ENCODE measurements around the gene DAPK1.

DAPK1 gene

DNA sequence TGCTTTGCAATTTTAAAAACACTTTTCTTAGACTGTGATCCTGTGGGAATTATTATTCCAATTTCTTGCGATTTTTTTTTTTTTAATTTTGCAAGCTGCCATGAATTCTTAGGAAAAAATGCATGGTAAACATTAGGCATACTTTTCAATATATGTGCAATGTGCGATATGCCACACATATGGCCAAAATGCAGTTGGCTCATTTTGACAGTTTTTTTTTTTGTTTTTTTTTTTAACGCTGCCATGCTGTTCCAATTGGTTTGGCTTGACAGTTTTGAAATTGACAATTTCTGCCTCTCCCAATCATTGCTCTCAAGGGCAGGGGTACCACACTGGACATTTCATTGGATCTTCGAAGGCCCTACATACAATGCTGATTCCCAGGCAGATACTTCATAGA is 36.4 kb downstream of the DAPK1 start:
- no peak overlapping the region for H2AFZ ChIP-seq (ENCODE audit: low read depth, low read length)
- H3K36me3 ChIP-seq (replicated peaks; ENCODE audit: low read depth, low read length): no peaks in the 10 kb centered on the region
- no peaks in the 10 kb centered on the region for H3K4me1 ChIP-seq (ENCODE audit: low read length)
- no peak overlapping the region for H3K4me3 ChIP-seq (ENCODE audit: low read length)
- H3K79me2 ChIP-seq (ENCODE audit: low read length): no peaks in the 10 kb centered on the region
- no peak overlapping the region for H3K9ac ChIP-seq (ENCODE audit: low read length)
- no peaks in the 10 kb centered on the region for H4K20me1 ChIP-seq (ENCODE audit: insufficient read depth, low read length)
- H3K4me2 ChIP-seq (ENCODE audit: low read length): no peak overlapping the region
- no peak overlapping the region for H3K27ac ChIP-seq (ENCODE audit: low read length)
- TF ChIP-seq EZH2phosphoT487 (IDR thresholded peaks at IDR 0.05; ENCODE audit: low read depth): no peak
- no peak for TF ChIP-seq CTCF (IDR thresholded peaks at IDR 0.05; ENCODE audit: low read depth, low read length)
- H3K9me3 ChIP-seq (ENCODE audit: insufficient read depth, low read length): no peaks in the 10 kb centered on the region
- no peaks in the 10 kb centered on the region for H3K27me3 ChIP-seq (ENCODE audit: low read depth, low read length)

DNA sequence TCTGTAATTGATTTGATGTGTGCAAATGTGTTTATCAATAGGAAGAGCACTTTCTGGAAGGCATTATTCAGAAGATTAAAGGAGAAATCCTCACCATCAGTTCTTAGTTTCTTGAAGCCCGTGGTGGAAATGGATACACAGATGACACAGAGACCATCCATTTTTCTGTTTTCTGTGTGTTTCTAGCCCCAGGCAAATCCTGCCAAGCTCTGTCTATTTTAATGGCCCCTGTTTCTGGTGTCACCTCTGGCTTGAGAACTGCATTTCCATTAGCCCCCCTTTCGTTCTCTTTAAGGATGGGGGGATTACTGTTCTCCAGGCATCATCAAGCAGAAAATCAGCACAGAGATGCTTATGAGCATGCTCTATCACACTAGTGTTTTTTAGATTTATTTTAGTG is 37.3 kb downstream of the DAPK1 start:
- TF ChIP-seq CTCF (IDR thresholded peaks at IDR 0.05; ENCODE audit: low read depth, low read length): no peak
- no peak for TF ChIP-seq EZH2phosphoT487 (IDR thresholded peaks at IDR 0.05; ENCODE audit: low read depth)
- no peaks in the 10 kb centered on the region for H3K79me2 ChIP-seq (ENCODE audit: low read length)

DNA sequence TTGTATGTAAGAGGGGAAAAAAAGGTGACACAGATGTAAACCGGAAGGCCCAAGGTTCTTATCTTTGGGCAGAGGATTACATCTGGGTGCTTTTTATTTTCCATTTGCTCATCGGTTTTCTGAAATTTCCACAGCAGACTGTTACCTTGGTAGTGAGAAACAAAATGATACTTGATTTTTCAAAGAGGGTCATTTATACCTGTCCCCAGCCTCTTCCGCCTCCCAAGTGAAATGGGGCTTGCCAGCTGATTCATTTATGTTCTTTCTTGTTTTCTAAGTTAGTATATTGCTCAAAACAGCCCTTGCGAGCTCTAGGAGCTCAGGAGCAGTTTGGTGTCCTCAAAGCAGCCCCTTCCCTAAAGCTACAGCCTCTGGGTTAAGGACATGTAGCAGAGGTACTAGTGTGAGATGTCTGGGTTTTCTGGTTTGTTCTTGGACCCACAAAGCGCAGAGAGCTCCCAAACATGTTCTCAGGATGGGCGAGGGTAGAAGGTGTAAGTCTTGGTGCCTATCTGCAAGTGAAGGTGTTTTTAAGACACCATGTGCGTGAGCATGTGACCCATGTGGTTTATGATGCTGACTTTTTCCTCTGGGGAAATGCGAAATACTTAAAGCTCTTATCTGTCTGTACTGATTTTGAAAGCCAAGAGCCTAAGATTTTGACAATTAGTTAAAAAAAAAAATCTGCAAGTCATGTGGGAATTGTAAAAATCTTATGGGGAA is 38.3 kb downstream of the DAPK1 start:
- Histone ChIP-seq H3K4me1 (ENCODE audit: low read length) (no peaks in the 10 kb centered on the region), H3K27me3 (ENCODE audit: low read depth, low read length) (no peaks in the 10 kb centered on the region), H3K36me3 (replicated peaks; ENCODE audit: low read depth, low read length) (no peaks in the 10 kb centered on the region), H4K20me1 (ENCODE audit: insufficient read depth, low read length) (no peaks in the 10 kb centered on the region), H3K4me2 (ENCODE audit: low read length) (no peak overlapping the region), H3K9ac (ENCODE audit: low read length) (no peak overlapping the region), H3K27ac (ENCODE audit: low read length) (no peak overlapping the region), H3K4me3 (ENCODE audit: low read length) (no peak overlapping the region), H3K79me2 (ENCODE audit: low read length) (no peaks in the 10 kb centered on the region), H3K9me3 (ENCODE audit: insufficient read depth, low read length) (no peaks in the 10 kb centered on the region), H2AFZ (ENCODE audit: low read depth, low read length) (no peak overlapping the region)
- TF ChIP-seq CTCF (IDR thresholded peaks at IDR 0.05; ENCODE audit: low read depth, low read length): no peak
- TF ChIP-seq EZH2phosphoT487 (IDR thresholded peaks at IDR 0.05; ENCODE audit: low read depth): no peak

More for the DNA sequence above, 37.3 kb downstream of the DAPK1 start:
- Histone ChIP-seq H3K9me3 (ENCODE audit: insufficient read depth, low read length) (no peaks in the 10 kb centered on the region), H2AFZ (ENCODE audit: low read depth, low read length) (no peak overlapping the region), H3K9ac (ENCODE audit: low read length) (no peak overlapping the region), H3K4me2 (ENCODE audit: low read length) (no peak overlapping the region), H4K20me1 (ENCODE audit: insufficient read depth, low read length) (no peaks in the 10 kb centered on the region), H3K36me3 (replicated peaks; ENCODE audit: low read depth, low read length) (no peaks in the 10 kb centered on the region), H3K4me1 (ENCODE audit: low read length) (no peaks in the 10 kb centered on the region), H3K4me3 (ENCODE audit: low read length) (no peak overlapping the region), H3K27me3 (ENCODE audit: low read depth, low read length) (no peaks in the 10 kb centered on the region), H3K27ac (ENCODE audit: low read length) (no peak overlapping the region)

- Histone ChIP-seq H3K4me2 (ENCODE audit: low read length) (no peak overlapping the region), H3K36me3 (replicated peaks; ENCODE audit: low read depth, low read length) (no peaks in the 10 kb centered on the region), H3K9me3 (ENCODE audit: insufficient read depth, low read length) (no peaks in the 10 kb centered on the region), H3K4me3 (ENCODE audit: low read length) (no peak overlapping the region), H3K79me2 (ENCODE audit: low read length) (no peaks in the 10 kb centered on the region), H3K27me3 (ENCODE audit: low read depth, low read length) (no peaks in the 10 kb centered on the region), H3K27ac (ENCODE audit: low read length) (no peak overlapping the region), H3K4me1 (ENCODE audit: low read length) (no peaks in the 10 kb centered on the region), H2AFZ (ENCODE audit: low read depth, low read length) (no peak overlapping the region), H4K20me1 (ENCODE audit: insufficient read depth, low read length) (no peaks in the 10 kb centered on the region), H3K9ac (ENCODE audit: low read length) (no peak overlapping the region)
- TF ChIP-seq EZH2phosphoT487 (IDR thresholded peaks at IDR 0.05; ENCODE audit: low read depth): no peak
- no peak for TF ChIP-seq CTCF (IDR thresholded peaks at IDR 0.05; ENCODE audit: low read depth, low read length)
Measured at GRCh38 chr9:87537625-87538024, 40.0 kb downstream of the DAPK1 start.
